IPS-15b (cell line): ENCODE measurements around the gene DNAJB6.

Experiments used
- H3K27me3 ChIP-seq: one replicate; pipeline ENCODE4 v1.6.1; 2013; ENCODE audit warnings: low read length; ENCODE audit not compliant: control insufficient read depth, insufficient read depth
- H3K36me3 ChIP-seq: one replicate; pipeline ENCODE4 v1.6.1; 2013; ENCODE audit warnings: low read length; ENCODE audit not compliant: control insufficient read depth, insufficient read depth
- H3K4me1 ChIP-seq: one replicate; pipeline ENCODE4 v1.6.1; 2013; ENCODE audit warnings: mild to moderate bottlenecking, low read length; ENCODE audit not compliant: control insufficient read depth, insufficient read depth
- H3K4me3 ChIP-seq: one replicate; pipeline ENCODE4 v1.5.1; 2013; ENCODE audit warnings: low read depth, low read length
- H3K9ac ChIP-seq: one replicate; pipeline ENCODE4 v1.6.1; 2013; ENCODE audit warnings: low read depth, mild to moderate bottlenecking, low read length
- H3K9me3 ChIP-seq: one replicate; pipeline ENCODE4 v1.6.1; 2013; ENCODE audit warnings: mild to moderate bottlenecking, low read length; ENCODE audit not compliant: control insufficient read depth, insufficient read depth

The DNAJB6 gene

GRCh38 chr7:157336383-157337315 is at the start of gene DNAJB6:
Gene DNAJB6, plus strand, starts transcription at chr7:157337004. Its CDS starts 21,569 bp downstream, at chr7:157358573.
- no peaks in the 10 kb centered on the region for H3K27me3 ChIP-seq
- peak within 1 kb of the TSS; percentile 90 for H3K9ac ChIP-seq
- no peaks in the 10 kb centered on the region for H3K9me3 ChIP-seq
- H3K4me1 ChIP-seq, result peaks cover 9% of the 10 kb centered on the region
- no peaks in the 10 kb centered on the region for H3K36me3 ChIP-seq
- H3K4me3 ChIP-seq, result peak within 1 kb of the TSS; percentile 88

GRCh38 chr7:157291404-157292080 is 45.3 kb upstream of the DNAJB6 start:
- Histone ChIP-seq H3K9ac (no peak overlapping the region), H3K4me3 (no peak overlapping the region), H3K36me3 (peaks cover 3% of the 10 kb centered on the region), H3K27me3 (no peaks in the 10 kb centered on the region), H3K4me1 (no peaks in the 10 kb centered on the region), H3K9me3 (peaks cover 3% of the 10 kb centered on the region)

GRCh38 chr7:157292258-157292657 is 44.5 kb upstream of the DNAJB6 start:
- H3K4me3 ChIP-seq, result no peak overlapping the region
- H3K36me3 ChIP-seq, result peaks cover 3% of the 10 kb centered on the region
- H3K27me3 ChIP-seq, result no peaks in the 10 kb centered on the region
- H3K9ac ChIP-seq, result no peak overlapping the region
- no peaks in the 10 kb centered on the region for H3K4me1 ChIP-seq
- H3K9me3 ChIP-seq, result peaks cover 3% of the 10 kb centered on the region

GRCh38 chr7:157292770-157293412 is 43.9 kb upstream of the DNAJB6 start:
- no peak overlapping the region for H3K4me3 ChIP-seq
- H3K27me3 ChIP-seq, result no peaks in the 10 kb centered on the region
- peaks cover 3% of the 10 kb centered on the region for H3K9me3 ChIP-seq
- H3K36me3 ChIP-seq, result peaks cover 3% of the 10 kb centered on the region
- no peak overlapping the region for H3K9ac ChIP-seq
- H3K4me1 ChIP-seq, result no peaks in the 10 kb centered on the region

GRCh38 chr7:157293413-157293788 is 43.4 kb upstream of the DNAJB6 start:
- Histone ChIP-seq H3K4me1 (no peaks in the 10 kb centered on the region), H3K36me3 (peaks cover 3% of the 10 kb centered on the region), H3K9ac (no peak overlapping the region), H3K4me3 (no peak overlapping the region), H3K9me3 (no peaks in the 10 kb centered on the region), H3K27me3 (no peaks in the 10 kb centered on the region)

GRCh38 chr7:157294773-157295172 is 42.0 kb upstream of the DNAJB6 start:
- Histone ChIP-seq H3K9ac (no peak overlapping the region), H3K9me3 (no peaks in the 10 kb centered on the region), H3K36me3 (no peaks in the 10 kb centered on the region), H3K27me3 (no peaks in the 10 kb centered on the region), H3K4me3 (no peak overlapping the region), H3K4me1 (no peaks in the 10 kb centered on the region)

GRCh38 chr7:157295338-157295737 is 41.5 kb upstream of the DNAJB6 start:
- H3K36me3 ChIP-seq, result no peaks in the 10 kb centered on the region
- no peaks in the 10 kb centered on the region for H3K9me3 ChIP-seq
- no peak overlapping the region for H3K9ac ChIP-seq
- H3K4me3 ChIP-seq, result no peak overlapping the region
- no peaks in the 10 kb centered on the region for H3K27me3 ChIP-seq
- H3K4me1 ChIP-seq, result no peaks in the 10 kb centered on the region

- no peaks in the 10 kb centered on the region for H3K9me3 ChIP-seq
- no peak overlapping the region for H3K9ac ChIP-seq
These were observed 39.6 kb upstream of the DNAJB6 start for GRCh38 chr7:157297185-157297584.

GRCh38 chr7:157299317-157299612 is 37.5 kb upstream of the DNAJB6 start:
- no peaks in the 10 kb centered on the region for H3K9me3 ChIP-seq
- H3K4me3 ChIP-seq, result no peak overlapping the region
- no peaks in the 10 kb centered on the region for H3K27me3 ChIP-seq
- no peak overlapping the region for H3K9ac ChIP-seq
- no peaks in the 10 kb centered on the region for H3K36me3 ChIP-seq
- no peaks in the 10 kb centered on the region for H3K4me1 ChIP-seq

More at GRCh38 chr7:157297185-157297584, 39.6 kb upstream of the DNAJB6 start:
- Histone ChIP-seq H3K27me3 (no peaks in the 10 kb centered on the region), H3K4me1 (no peaks in the 10 kb centered on the region), H3K36me3 (no peaks in the 10 kb centered on the region), H3K4me3 (no peak overlapping the region)

- no peaks in the 10 kb centered on the region for H3K4me1 ChIP-seq
- no peaks in the 10 kb centered on the region for H3K27me3 ChIP-seq
- H3K9me3 ChIP-seq, result no peaks in the 10 kb centered on the region
- H3K9ac ChIP-seq, result no peak overlapping the region
- H3K4me3 ChIP-seq, result no peak overlapping the region
- H3K36me3 ChIP-seq, result no peaks in the 10 kb centered on the region
These were observed 37.0 kb upstream of the DNAJB6 start for GRCh38 chr7:157299613-157300368.

- no peak overlapping the region for H3K4me3 ChIP-seq
- H3K27me3 ChIP-seq, result no peaks in the 10 kb centered on the region
These were observed 36.4 kb upstream of the DNAJB6 start for GRCh38 chr7:157300369-157300825.

More at GRCh38 chr7:157300369-157300825, 36.4 kb upstream of the DNAJB6 start:
- no peaks in the 10 kb centered on the region for H3K4me1 ChIP-seq
- H3K9me3 ChIP-seq, result no peaks in the 10 kb centered on the region
- no peaks in the 10 kb centered on the region for H3K36me3 ChIP-seq
- H3K9ac ChIP-seq, result no peak overlapping the region
